HCT116 (cell line): ENCODE measurements around the gene MALRD1. TPM values are rescaled to one million over a fixed set of nuclear protein-coding genes. Genes with fewer than 3 reads are reported as not detected.

Experiments
- ATAC-seq: fragments of 200-7000 bp; cut with Tn5 transposase; 2 replicates; pipeline ENCODE4 v1.9.1; 2020; ENCODE audit warnings: mild to moderate bottlenecking, moderate library complexity
- BruUV-seq: library from RNA; stranded (reverse); fragments of 400-500 nt; replicated peaks from 2 replicates; lab custom pipeline; 2021; lab: Mats Ljungman, UMichigan
- CTCF ChIA-PET: fragments of 300-600 bp; sonication (Branson Sonifier 250); formaldehyde crosslinking; loops from one replicate; lab custom pipeline; 2021; ENCODE audit warnings: antibody characterized with exemption; lab: Charles Lee
- POLR2A ChIA-PET: fragments of 300-600, 350-600 bp; sonication (Branson Sonifier 250); formaldehyde crosslinking; loops from one replicate; lab custom pipeline; 2021; ENCODE audit warnings: antibody characterized with exemption; lab: Charles Lee
- RAD21 ChIA-PET, 2 experiments: fragments of 300-600 bp; sonication (Branson Sonifier 250); formaldehyde crosslinking; loops; one replicate each; lab custom pipeline; 2023; ENCODE audit warnings: low total read pairs in 2 of 2; ENCODE audit not compliant: uncharacterized antibody in 2 of 2, unreplicated experiment in 2 of 2, low non-redundant PET in 1 of 2; lab: Charles Lee
- DNase-seq: peaks from one replicate; pipeline ENCODE4 v3.0.0-alpha.2; 2010; ENCODE audit warnings: low read depth, low spot score
- H2AFZ ChIP-seq: fragments of 200-600 bp; shearing (Covaris generic), sonication (generic); 2 replicates; pipeline ENCODE4 v1.6.1; 2017; ENCODE audit warnings: low read depth, mixed run types, mixed read lengths, antibody characterized with exemption, low read length; ENCODE audit not compliant: poor library complexity, severe bottlenecking
- H3K27ac ChIP-seq: 2 replicates; pipeline ENCODE4 v1.5.1; 2012; ENCODE audit warnings: low read depth, low read length
- H3K27me3 ChIP-seq: fragments of 200-600 bp; sonication (generic); 2 replicates; pipeline ENCODE4 v1.6.1; 2016; ENCODE audit warnings: mixed run types, low read length, mixed read lengths; ENCODE audit not compliant: insufficient read depth
- H3K36me3 ChIP-seq, 2 experiments: fragments of 200-500 bp in 1 of 2; fragments of 200-600 bp in 1 of 2; sonication (Bioruptor generic) in 1 of 2; sonication (generic) in 1 of 2; 2 replicates each; pipeline versions ENCODE4 v1.5.1 to v1.6.1; 2014 to 2016; ENCODE audit warnings: low read length in 2 of 2, inconsistent platforms in 1 of 2, mixed read lengths in 1 of 2, mixed run types in 1 of 2; ENCODE audit not compliant: insufficient read depth in 2 of 2, control insufficient read depth in 1 of 2
- H3K4me1 ChIP-seq, 2 experiments: fragments of 200-600 bp in 1 of 2; sonication (generic) in 1 of 2; 2 replicates each; pipeline versions ENCODE4 v1.5.1 to v1.6.1; 2012 to 2017; ENCODE audit warnings: low read length in 2 of 2, inconsistent platforms in 1 of 2, mild to moderate bottlenecking in 1 of 2, mixed read lengths in 1 of 2, mixed run types in 1 of 2, moderate library complexity in 1 of 2; ENCODE audit not compliant: insufficient read depth in 2 of 2, control insufficient read depth in 1 of 2
- H3K4me2 ChIP-seq: fragments of 200-600 bp; sonication (generic); 2 replicates; pipeline ENCODE4 v1.6.1; 2017; ENCODE audit warnings: mixed run types, low read length, mixed read lengths
- H3K4me3 ChIP-seq, 2 experiments: fragments of 200-600 bp in 1 of 2; sonication (generic) in 1 of 2; replicated peaks in 1 of 2; 2 replicates each; pipeline ENCODE4 v1.5.1; 2011 to 2016; ENCODE audit warnings: low read length in 2 of 2, control low read depth in 1 of 2, low read depth in 1 of 2, mild to moderate bottlenecking in 1 of 2, mixed read lengths in 1 of 2, mixed run types in 1 of 2
- H3K79me2 ChIP-seq: fragments of 200-600 bp; sonication (generic); 2 replicates; pipeline ENCODE4 v1.6.1; 2017; ENCODE audit warnings: mild to moderate bottlenecking, mixed run types, low read length, moderate library complexity, mixed read lengths; ENCODE audit not compliant: insufficient read depth
- H3K9ac ChIP-seq: fragments of 200-600 bp; sonication (generic); 2 replicates; pipeline ENCODE4 v1.6.1; 2016; ENCODE audit warnings: low read length, mixed read lengths
- H3K9me2 ChIP-seq: fragments of 200-600 bp; sonication (generic), shearing (Covaris generic); 2 replicates; pipeline ENCODE4 v1.6.1; 2017; ENCODE audit warnings: mixed run types, mild to moderate bottlenecking, moderate library complexity; ENCODE audit not compliant: insufficient read depth
- H3K9me3 ChIP-seq, 2 experiments: fragments of 200-500 bp in 1 of 2; fragments of 200-600 bp in 1 of 2; sonication (Bioruptor generic) in 1 of 2; sonication (generic) in 1 of 2; 2 replicates each; pipeline ENCODE4 v1.6.1; 2014 to 2017; ENCODE audit warnings: low read length in 2 of 2, mixed read lengths in 2 of 2, inconsistent platforms in 1 of 2, low read depth in 1 of 2, mild to moderate bottlenecking in 1 of 2, mixed run types in 1 of 2, moderate library complexity in 1 of 2; ENCODE audit not compliant: control insufficient read depth in 1 of 2, insufficient read depth in 1 of 2
- H4K20me1 ChIP-seq: fragments of 200-600 bp; sonication (generic), shearing (Covaris generic); 2 replicates; pipeline ENCODE4 v1.6.1; 2017; ENCODE audit warnings: mixed run types, mild to moderate bottlenecking, moderate library complexity; ENCODE audit not compliant: insufficient read depth
- ATF3 ChIP-seq: IDR thresholded peaks from 2 replicates; pipeline ENCODE4 v1.6.1; 2012
- CEBPB ChIP-seq: IDR thresholded peaks from 2 replicates; pipeline ENCODE4 v1.6.1; 2012; ENCODE audit warnings: low read depth
- EGR1 ChIP-seq: IDR thresholded peaks from 2 replicates; pipeline ENCODE4 v1.6.1; 2012; ENCODE audit warnings: low read depth
- EZH2 ChIP-seq: fragments of 200-600 bp; sonication (generic); IDR thresholded peaks from 2 replicates; pipeline ENCODE4 v1.6.1; 2017; ENCODE audit warnings: antibody characterized with exemption, mixed run types
- EZH2phosphoT487 ChIP-seq: fragments of 200-600 bp; IDR thresholded peaks from 2 replicates; pipeline ENCODE4 v1.6.1; 2018; ENCODE audit warnings: antibody characterized with exemption, borderline replicate concordance
- FOSL1 ChIP-seq: IDR thresholded peaks from 2 replicates; pipeline ENCODE4 v1.6.1; 2012; ENCODE audit warnings: low read depth
- JUND ChIP-seq: IDR thresholded peaks from 2 replicates; pipeline ENCODE4 v1.6.1; 2012
- MAX ChIP-seq: IDR thresholded peaks from 2 replicates; pipeline ENCODE4 v1.6.1; 2012
- POLR2AphosphoS5 ChIP-seq: IDR thresholded peaks from 2 replicates; pipeline ENCODE4 v1.6.1; 2011; ENCODE audit warnings: mild to moderate bottlenecking, low read depth, low read length, moderate library complexity
- RAD21 ChIP-seq: IDR thresholded peaks from 2 replicates; pipeline ENCODE4 v1.6.1; 2012; ENCODE audit warnings: low read depth, mild to moderate bottlenecking
- SIN3A ChIP-seq: IDR thresholded peaks from 2 replicates; pipeline ENCODE4 v1.6.1; 2012; ENCODE audit warnings: low read depth
- SRF ChIP-seq: IDR thresholded peaks from 2 replicates; pipeline ENCODE4 v1.6.1; 2012; ENCODE audit warnings: low read depth
- ZBTB33 ChIP-seq: IDR thresholded peaks from 2 replicates; pipeline ENCODE4 v1.6.1; 2011; ENCODE audit warnings: mild to moderate bottlenecking, low read length, moderate library complexity; ENCODE audit not compliant: insufficient replicate concordance; ENCODE audit errors: extremely low read depth
- intact Hi-C: fragments of 100-400 bp; cut with micrococcal nuclease; formaldehyde crosslinking; loops from 2 replicates; pipeline ENCODE4 v1.10.0; 2022
- total RNA-seq: library from RNA; stranded (reverse); gene quantifications from one replicate; pipeline ENCODE4 v1.2.1, GENCODE V29; 2021; ENCODE audit not compliant: unreplicated experiment

MALRD1 gene
- total RNA-seq, 1 experiment from 2014 or later = not detected

GRCh38 chr10:19518632-19519031 lies 470.0 kb downstream of the MALRD1 start:
- intact Hi-C loops = no loop called here
- no peak overlapping the region for H3K4me3 ChIP-seq
- peaks cover 5 to 15% of the 10 kb centered on the region in 2 experiments; a peak in 2 of 4 replicates for H3K9me3 ChIP-seq
- no peaks in the 10 kb centered on the region for H4K20me1 ChIP-seq
- POLR2A ChIA-PET = no interaction called here
- RAD21 ChIA-PET = no interaction called here
- no peaks in the 10 kb centered on the region for H3K79me2 ChIP-seq
- H3K36me3 ChIP-seq = no peaks in the 10 kb centered on the region
- no peak overlapping the region for H2AFZ ChIP-seq
- ATAC-seq (no peak), DNase-seq (no peak)
- H3K4me2 ChIP-seq = no peak overlapping the region
- no peaks in the 10 kb centered on the region for H3K4me1 ChIP-seq
- H3K9ac ChIP-seq = no peak overlapping the region
- BruUV-seq = no TSS peak
- H3K9me2 ChIP-seq = no peaks in the 10 kb centered on the region
- CTCF ChIA-PET = no interaction called here
- H3K27me3 ChIP-seq = no peaks in the 10 kb centered on the region
- H3K27ac ChIP-seq = no peak overlapping the region
- TF ChIP-seq CEBPB = no peak

- Histone ChIP-seq H3K9me2 (no peaks in the 10 kb centered on the region), H3K4me3 (no peak overlapping the region), H3K4me1 (no peaks in the 10 kb centered on the region), H4K20me1 (no peaks in the 10 kb centered on the region), H3K27ac (no peak overlapping the region), H3K79me2 (no peaks in the 10 kb centered on the region), H2AFZ (no peak overlapping the region), H3K9me3 (peaks cover 3 to 28% of the 10 kb centered on the region in 2 experiments; a peak in 2 of 4 replicates), H3K36me3 (no peaks in the 10 kb centered on the region), H3K4me2 (no peak overlapping the region), H3K27me3 (no peaks in the 10 kb centered on the region), H3K9ac (no peak overlapping the region)
- ChIA-PET RAD21 (no interaction called here), CTCF (no interaction called here), POLR2A (no interaction called here)
- no TSS peak for BruUV-seq
- DNase-seq (no peak), ATAC-seq (no peak)
- intact Hi-C loops = no loop called here
- TF ChIP-seq RAD21 = no peak
- no peak for TF ChIP-seq EGR1
- no peak for TF ChIP-seq POLR2AphosphoS5
- TF ChIP-seq EZH2phosphoT487 = no peak
- TF ChIP-seq JUND = no peak
- no peak for TF ChIP-seq MAX
- TF ChIP-seq FOSL1 = no peak
- TF ChIP-seq EZH2 = no peak
- no peak for TF ChIP-seq SIN3A
- no peak for TF ChIP-seq SRF
- TF ChIP-seq ATF3 = no peak
- TF ChIP-seq ZBTB33 = no peak
Observed at GRCh38 chr10:19531324-19531723, 482.7 kb downstream of the MALRD1 start.
